ENCODE results near the gene KLC3.

Gene KLC3

DNA sequence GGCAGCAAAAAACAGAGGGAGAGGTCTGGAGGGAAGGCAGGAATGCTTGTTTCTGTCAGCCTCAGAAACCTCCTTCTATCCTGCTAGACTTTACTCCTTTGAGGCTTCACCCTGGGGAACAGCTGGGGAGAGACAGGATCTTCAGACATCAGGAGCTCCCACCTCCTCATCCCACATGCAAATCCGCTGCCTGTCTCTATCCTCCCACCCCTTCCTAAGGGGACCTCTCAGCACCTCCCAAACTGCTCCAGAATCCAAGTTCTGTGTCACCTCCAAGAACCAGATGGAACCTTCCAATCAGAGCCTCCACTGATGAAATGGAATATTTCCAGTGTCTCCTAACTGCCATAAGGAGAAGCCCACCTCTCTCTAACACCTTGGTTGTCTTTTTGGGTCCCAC is 39.6 kb downstream of the KLC3 start:
- DNase-seq: no peak

DNA sequence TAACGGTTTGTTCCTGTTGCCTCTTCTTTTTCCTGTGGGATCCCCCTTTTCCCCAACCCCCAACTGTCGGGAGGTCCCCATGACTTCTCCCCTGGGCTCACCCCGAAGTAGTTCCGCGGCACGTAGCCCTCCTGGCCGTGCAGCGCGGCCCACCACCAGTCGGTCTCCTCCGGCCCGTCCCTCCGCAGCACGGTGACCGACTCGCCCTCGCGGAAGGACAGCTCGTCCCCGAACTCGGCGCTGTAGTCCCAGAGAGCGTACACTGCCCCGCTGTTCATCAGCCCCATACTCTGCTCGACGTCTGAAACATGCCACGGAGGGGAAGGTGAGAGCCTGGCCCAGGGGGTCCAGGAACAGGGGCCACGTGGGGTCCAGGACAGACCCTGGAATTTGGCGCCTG is 41.9 kb downstream of the KLC3 start:
- DNase-seq: no peak

GRCh38 chr19:45385392-45386221 is 45.1 kb downstream of the KLC3 start:
- DNase-seq: no peak

DNA sequence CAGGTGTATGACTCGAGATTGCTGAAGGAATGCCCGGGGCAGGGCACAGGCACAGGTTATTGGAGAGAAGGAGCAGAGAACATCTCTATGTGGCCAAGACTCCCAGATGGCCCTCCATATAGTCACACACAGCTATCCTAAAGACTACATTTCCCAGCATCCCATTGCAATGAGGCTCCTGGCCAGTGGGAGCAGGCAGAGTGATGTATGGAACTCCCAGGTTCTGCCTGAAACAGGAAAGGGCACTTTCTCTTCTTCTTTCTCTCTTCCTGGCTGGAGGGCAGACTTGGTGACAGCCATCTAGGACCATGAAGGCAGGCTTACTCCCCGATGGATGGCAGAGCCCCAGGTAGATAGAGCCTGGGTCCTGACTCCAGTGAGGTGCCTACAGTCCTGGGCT is 50.8 kb downstream of the KLC3 start:
- DNase-seq: no peak

DNA sequence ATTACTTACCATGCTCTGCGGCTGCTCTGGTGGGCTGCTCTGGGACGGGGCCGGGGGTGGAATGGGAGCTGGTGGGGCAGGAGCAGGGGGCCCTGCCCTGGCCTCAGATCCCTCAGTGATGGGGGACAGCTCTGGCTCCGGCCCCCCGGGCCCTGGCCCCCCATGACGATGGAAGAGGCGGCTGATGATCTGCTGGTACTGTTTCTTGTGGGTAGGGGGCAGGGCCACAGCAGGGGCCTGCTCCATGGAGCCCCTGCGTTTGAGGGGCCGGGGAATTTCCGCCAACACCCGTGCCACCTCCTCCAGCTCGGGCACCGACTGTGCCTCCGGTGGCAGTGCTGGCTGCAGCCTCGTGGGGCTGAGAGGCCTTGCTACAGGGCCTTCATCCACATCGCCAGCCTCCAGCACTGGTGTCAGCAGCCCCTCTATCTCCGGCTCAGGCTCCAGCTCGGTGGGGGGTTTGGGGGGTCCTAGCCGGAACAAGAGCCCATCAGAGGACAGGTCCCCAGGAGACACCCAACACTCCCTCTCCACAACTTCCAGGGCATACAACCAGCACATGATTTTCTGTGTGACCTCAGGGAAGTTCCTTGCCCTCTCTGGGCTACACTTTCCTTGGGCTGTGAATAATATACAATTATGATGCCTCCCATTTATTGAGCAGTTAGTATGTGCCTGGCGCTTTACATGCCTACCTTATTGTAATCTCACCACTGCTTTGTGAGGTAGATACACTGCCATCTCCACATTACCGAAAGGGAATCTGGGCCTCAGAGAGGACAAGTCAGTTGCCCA is 51.5 kb downstream of the KLC3 start:
- DNase-seq: no peak

DNA sequence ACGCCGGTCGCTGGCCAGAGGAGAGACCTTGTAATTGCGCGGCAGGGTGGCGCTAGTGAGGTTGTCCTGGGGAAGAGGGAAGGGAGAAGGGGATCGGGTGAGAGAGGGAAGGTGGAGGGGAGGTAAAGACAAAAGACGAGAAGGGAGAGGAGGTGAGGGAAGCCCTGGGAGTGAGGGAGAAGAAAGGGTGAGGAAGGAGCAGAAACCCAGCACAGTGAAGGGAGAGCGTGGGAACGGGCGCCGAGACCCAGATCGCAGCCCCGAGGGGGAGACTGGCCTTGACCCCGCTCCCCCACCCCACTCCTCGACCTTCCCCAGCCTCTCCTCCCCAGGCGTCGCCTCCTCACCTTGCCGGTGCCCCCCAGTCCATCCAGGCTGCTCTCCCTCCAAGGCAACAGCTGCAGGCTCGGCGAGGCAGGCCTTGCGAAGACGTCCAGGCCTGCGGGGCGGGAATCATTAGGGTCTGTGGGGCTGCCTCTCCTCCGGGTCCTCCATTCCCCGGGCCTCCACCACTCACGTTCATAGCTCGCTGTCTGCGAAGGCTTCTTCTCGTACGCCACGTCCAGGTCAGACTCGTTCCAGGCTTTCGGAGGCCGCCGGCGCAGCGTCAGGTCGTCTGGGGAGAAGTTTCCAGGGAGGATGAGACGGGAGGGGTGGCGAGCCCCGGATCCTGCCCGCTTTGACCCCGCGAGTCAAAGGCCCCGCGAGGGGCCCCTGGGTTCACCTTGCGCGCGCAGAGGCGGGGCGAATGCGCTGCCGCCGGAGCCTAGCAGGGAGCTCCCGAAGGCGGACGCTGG is 55.5 kb downstream of the KLC3 start:
- no peak for DNase-seq

DNA sequence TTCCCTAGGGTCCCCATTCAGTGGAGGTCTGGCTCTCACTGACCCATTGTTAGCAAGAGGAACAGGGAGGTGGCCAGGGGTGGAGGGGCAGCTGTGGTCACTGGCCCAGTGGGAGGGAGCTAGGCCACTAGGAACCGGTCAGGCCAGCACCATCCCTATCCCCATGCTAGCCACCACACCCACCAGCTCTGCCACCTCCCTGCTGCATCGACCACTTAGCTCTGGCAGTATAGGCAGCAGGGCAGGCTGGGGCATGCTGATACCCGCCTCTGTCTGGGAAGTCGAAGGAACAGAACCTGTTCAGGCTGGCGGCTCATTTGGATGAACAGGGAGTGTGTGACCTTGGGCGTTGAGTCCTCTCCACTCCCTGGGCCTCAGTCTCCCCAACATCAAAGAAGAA is 59.6 kb downstream of the KLC3 start:
- no peak for DNase-seq

All from NCI-H1092 treated with DMSO at 0.1 percent for 48 hours (cell line).